ENCODE measurements around the gene ING4.

ING4 gene

DNA sequence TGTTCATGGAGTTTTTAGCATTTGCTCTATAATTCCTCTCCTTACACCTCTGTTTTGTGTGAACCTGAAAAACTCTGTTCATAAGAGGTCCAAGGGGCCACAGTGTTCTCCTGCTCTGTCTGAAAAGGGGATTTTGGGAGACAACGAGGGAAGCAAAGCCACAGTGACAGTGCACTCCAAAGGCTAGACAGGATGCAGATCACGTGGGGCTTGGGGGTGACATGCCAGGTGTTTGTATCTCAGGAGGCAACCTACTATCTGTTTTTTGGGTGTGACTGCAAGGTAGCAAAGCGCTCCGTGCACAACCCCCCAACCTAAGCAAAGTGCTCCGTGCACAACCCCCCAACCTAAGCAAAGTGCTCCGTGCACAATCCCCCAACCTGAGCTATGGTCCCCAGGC, 50.7 kb downstream of the ING4 start:
- TF ChIP-seq, protein P1, sequence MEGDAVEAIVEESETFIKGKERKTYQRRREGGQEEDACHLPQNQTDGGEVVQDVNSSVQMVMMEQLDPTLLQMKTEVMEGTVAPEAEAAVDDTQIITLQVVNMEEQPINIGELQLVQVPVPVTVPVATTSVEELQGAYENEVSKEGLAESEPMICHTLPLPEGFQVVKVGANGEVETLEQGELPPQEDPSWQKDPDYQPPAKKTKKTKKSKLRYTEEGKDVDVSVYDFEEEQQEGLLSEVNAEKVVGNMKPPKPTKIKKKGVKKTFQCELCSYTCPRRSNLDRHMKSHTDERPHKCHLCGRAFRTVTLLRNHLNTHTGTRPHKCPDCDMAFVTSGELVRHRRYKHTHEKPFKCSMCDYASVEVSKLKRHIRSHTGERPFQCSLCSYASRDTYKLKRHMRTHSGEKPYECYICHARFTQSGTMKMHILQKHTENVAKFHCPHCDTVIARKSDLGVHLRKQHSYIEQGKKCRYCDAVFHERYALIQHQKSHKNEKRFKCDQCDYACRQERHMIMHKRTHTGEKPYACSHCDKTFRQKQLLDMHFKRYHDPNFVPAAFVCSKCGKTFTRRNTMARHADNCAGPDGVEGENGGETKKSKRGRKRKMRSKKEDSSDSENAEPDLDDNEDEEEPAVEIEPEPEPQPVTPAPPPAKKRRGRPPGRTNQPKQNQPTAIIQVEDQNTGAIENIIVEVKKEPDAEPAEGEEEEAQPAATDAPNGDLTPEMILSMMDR (IDR thresholded peaks at IDR 0.05; ENCODE audit: low read depth, low read length), result no peak
- no peaks in the 10 kb centered on the region for H3K27me3 ChIP-seq
- no peak for DNase-seq
- H3K4me1 ChIP-seq, result peaks cover 37% of the 10 kb centered on the region
- H3K4me3 ChIP-seq (ENCODE audit: low read depth, low read length), result no peak overlapping the region; the same call in 1 of the 2 replicates
- H3K36me3 ChIP-seq, result no peaks in the 10 kb centered on the region
- no peaks in the 10 kb centered on the region for H3K9me3 ChIP-seq

DNA sequence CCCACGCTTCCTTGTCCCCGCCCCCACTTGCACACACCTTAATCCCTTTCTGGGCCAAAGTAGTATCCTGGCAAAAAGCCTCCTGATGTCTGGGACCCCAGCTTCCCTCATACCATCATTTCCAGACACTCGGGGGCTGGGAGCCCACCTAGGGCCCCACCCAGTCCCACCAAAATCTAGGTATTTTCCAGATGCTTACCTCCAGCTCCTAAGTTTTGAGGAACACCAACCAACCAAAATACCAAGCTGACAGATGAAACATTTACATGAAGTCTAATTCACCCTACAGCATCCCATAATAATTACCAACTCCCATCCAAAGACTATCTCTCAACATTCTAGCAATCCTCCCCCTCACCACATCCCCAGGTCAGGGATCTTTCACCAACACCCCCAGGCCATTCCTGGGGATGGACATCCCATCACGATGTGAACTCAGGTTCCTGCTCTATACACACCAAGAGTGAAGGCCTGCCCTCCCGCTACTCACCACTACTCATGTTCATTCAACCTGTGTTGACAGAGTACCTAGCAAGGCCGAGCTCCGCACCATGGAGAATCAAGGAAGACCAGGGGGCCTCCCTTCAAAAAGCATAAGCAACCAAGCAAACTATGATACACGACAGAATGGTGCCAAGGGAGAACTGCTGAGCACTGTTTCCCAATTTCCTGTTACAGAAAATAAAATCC, 54.2 kb downstream of the ING4 start:
- Histone ChIP-seq H3K4me3 (ENCODE audit: low read depth, low read length) (no peak overlapping the region), H3K9me3 (no peaks in the 10 kb centered on the region), H3K36me3 (peaks cover 24% of the 10 kb centered on the region), H3K27me3 (no peaks in the 10 kb centered on the region), H3K4me1 (peaks cover 40% of the 10 kb centered on the region)
- TF ChIP-seq, protein P1 (IDR thresholded peaks at IDR 0.05; ENCODE audit: low read depth, low read length), result no peak
- peak; percentile 34 for DNase-seq

DNA sequence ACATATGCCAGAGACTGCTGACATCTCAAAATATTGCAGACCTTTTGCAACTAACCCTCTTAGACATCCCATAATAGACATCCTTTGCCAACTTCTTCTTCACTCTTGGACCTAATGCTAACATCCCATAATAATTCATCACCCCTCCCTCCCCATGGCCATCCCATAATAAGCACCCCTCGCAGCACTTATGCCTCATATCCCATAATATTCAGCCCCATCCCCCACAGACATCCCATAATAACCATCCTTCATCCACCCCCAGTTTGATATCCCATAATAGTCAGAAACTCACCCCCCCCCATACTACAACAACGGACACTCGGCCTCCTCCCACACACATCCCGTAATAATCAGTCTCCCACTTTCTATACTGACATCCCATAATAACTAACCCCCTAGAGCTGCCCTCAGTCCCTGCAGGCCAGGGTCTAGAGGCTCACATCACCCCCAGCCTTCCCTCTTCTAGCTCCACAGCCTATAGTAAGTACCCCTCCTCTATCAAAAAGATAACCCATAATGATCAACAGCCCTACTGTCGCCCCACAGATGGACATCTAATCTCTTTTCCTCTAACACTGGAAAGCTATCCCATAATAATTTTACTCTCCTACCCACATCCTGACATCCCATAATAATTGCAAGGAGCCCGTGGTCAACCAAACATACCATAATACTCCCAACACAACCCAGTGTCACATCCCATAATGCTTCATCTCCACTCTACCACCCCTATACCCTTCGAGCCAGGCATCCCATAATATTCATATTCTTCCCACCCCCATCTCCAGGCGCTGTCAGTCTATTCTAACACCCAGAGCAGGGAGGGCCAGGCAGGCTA, 54.9 kb downstream of the ING4 start:
- Histone ChIP-seq H3K4me3 (ENCODE audit: low read depth, low read length) (0 out of 2 replicates have a peak overlapping the region, but pooled peaks have one; percentile 3), H3K36me3 (peaks cover 28% of the 10 kb centered on the region), H3K27me3 (no peaks in the 10 kb centered on the region), H3K4me1 (peaks cover 40% of the 10 kb centered on the region), H3K9me3 (no peaks in the 10 kb centered on the region)
- TF ChIP-seq, protein P1 (IDR thresholded peaks at IDR 0.05; ENCODE audit: low read depth, low read length), result no peak
- DNase-seq, result peak; percentile 73

DNA sequence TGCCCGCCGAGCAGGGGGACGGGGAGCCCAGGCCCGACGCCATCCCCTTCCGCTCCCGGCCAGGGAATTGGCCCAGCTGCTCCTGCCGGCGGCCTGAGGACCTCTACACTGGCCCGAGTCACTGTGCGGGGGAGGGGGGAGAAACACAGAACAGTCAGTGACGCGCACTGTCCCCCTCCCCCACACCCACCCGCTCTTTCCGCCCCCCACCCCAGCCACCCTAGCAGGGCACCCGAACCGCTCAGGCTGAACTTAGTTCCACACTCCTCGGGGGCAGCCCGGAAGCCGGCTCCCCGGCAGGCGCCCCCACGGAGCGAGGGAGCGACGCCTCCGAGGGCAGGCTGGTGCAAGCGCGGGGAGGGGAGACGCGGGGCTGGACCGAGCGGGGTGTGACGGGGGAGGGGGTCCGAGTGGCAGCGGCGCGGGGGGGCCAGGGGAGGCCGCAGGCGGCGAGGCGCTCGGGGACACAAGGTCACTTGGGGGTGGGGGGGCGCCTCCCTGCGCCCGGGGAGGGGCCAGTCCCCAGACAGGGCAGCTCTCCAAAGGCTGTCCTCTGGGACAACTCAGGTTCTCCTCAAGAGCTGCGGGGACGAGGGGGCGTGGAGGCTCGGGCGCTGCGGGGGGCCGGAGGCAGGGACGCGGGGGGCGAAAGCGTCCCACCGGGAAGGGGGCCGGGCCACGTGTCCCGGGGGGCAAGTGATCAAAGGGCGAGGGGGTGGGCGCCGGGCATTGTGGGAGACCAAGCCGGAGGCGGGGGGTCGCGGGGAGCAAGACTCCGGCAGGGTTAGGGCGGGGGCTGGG, 56.4 kb downstream of the ING4 start:
- Histone ChIP-seq H3K36me3 (peaks cover 42% of the 10 kb centered on the region), H3K4me1 (peaks cover 28% of the 10 kb centered on the region), H3K27me3 (no peaks in the 10 kb centered on the region), H3K4me3 (ENCODE audit: low read depth, low read length) (peak overlapping the region; percentile 92), H3K9me3 (no peaks in the 10 kb centered on the region)
- peak; percentile 77 for DNase-seq
- TF ChIP-seq, protein P1 (IDR thresholded peaks at IDR 0.05; ENCODE audit: low read depth, low read length), result no peak

DNA sequence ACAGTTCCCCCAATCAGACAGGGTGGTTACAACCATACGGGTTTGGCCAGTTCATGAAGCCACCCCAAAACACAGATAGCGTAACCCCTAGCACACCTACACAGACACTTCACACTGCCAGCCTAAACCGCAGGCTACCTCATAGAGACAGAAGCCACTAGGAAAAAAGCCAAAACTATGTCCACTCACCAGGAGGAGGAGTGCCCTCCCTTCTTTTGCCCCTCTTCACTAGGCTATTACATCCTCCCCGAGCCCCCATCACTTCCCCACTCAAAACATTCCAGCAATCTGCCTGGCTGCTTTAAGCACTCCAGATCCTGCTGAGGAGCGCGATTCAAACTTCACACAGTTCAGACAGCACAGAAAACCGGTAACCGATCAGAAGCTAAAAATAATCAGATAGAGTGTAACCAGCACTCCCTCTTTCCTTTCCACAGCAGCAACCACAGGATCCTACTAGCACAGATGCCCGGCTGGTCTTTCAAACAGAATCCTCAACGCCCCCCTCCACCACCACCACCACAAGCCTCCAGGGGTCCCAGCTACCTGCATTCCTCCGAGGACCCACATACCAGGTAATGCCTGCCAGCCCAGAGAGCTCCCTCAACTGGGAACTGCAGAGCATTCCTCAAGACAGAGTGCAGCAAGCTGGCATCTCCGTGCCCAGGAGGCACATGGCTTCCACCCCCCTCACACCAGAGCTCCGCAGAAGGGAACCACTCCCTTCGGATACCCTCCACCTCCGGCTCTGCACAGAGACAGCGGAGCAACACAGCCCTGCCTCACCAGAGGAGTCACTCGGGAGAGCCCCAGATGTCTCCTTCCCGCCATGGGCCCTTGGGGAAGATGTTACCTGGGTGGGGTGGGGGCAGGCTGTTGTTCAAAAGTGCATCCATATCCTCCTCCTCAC, 57.2 kb downstream of the ING4 start:
- DNase-seq, result no peak

More for the DNA sequence above, 57.2 kb downstream of the ING4 start:
- no peaks in the 10 kb centered on the region for H3K9me3 ChIP-seq
- H3K36me3 ChIP-seq, result peaks cover 51% of the 10 kb centered on the region
- H3K4me3 ChIP-seq (ENCODE audit: low read depth, low read length), result peak overlapping the region; percentile 92
- TF ChIP-seq, protein P1 (IDR thresholded peaks at IDR 0.05; ENCODE audit: low read depth, low read length), result no peak
- H3K4me1 ChIP-seq, result peaks cover 25% of the 10 kb centered on the region
- no peaks in the 10 kb centered on the region for H3K27me3 ChIP-seq

Measured in BE2C (cell line).